Measurements from ENCODE around the gene WLS.

DNA sequence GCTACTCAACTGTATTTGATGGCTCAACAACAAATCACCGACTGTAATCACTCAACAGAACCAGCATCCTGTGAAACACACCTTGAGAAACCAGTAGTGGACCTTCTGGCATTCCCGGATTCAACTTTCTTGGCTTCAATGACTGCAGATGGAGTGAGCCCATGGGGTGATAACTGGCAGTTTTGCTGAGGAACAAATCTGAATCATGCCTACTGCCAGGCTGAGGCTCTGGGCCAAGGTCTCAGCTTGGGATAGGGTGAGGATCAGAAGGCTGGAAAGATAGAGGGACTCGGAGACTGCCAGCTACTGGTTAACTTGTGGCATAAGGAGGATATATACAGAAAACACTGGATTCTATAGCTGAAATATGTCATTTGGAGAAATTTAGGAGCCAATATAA, 118.4 kb downstream of the WLS start:
- TF ChIP-seq, protein P1, sequence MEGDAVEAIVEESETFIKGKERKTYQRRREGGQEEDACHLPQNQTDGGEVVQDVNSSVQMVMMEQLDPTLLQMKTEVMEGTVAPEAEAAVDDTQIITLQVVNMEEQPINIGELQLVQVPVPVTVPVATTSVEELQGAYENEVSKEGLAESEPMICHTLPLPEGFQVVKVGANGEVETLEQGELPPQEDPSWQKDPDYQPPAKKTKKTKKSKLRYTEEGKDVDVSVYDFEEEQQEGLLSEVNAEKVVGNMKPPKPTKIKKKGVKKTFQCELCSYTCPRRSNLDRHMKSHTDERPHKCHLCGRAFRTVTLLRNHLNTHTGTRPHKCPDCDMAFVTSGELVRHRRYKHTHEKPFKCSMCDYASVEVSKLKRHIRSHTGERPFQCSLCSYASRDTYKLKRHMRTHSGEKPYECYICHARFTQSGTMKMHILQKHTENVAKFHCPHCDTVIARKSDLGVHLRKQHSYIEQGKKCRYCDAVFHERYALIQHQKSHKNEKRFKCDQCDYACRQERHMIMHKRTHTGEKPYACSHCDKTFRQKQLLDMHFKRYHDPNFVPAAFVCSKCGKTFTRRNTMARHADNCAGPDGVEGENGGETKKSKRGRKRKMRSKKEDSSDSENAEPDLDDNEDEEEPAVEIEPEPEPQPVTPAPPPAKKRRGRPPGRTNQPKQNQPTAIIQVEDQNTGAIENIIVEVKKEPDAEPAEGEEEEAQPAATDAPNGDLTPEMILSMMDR (IDR thresholded peaks at IDR 0.05) = no peak
- no peak for TF ChIP-seq ZFX (IDR thresholded peaks at IDR 0.05; ENCODE audit: borderline replicate concordance)

Data from 22Rv1 (cell line).